Measurements from ENCODE around the gene MTIF3. TPM values are rescaled to one million over a fixed set of nuclear protein-coding genes. Genes with fewer than 3 reads are reported as not detected.

MTIF3 gene
- total RNA-seq, 1 experiment from 2014 or later = 29.9 TPM

DNA sequence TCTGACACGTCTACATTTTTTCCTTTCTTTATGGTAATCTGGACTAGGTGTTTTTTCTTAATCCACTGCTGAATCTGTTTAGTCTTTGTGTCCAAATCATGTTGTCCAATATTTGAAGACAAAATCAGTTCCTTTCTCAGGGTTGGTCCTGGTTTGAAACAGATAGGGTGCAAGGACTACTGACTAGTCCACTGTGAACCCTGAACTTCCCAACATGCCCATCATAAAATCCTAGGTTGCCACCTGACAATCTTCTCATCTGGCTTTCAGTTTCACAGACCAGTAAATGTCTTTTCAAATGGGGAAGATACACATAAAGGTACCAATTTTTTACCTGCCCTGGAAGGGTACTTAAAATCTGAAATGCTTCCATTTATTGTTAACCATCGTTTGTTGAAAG is 13.2 kb downstream of the MTIF3 start:
- H3K36me3 ChIP-seq (replicated peaks; ENCODE audit: control insufficient read depth, insufficient read depth, low read length) = peaks cover 25% of the 10 kb centered on the region
- DNase-seq = no peak
- H3K4me3 ChIP-seq (ENCODE audit: insufficient read depth, low read depth, low read length) = no peak overlapping the region
- H3K27me3 ChIP-seq (ENCODE audit: control insufficient read depth, insufficient read depth, low read length) = no peaks in the 10 kb centered on the region

DNA sequence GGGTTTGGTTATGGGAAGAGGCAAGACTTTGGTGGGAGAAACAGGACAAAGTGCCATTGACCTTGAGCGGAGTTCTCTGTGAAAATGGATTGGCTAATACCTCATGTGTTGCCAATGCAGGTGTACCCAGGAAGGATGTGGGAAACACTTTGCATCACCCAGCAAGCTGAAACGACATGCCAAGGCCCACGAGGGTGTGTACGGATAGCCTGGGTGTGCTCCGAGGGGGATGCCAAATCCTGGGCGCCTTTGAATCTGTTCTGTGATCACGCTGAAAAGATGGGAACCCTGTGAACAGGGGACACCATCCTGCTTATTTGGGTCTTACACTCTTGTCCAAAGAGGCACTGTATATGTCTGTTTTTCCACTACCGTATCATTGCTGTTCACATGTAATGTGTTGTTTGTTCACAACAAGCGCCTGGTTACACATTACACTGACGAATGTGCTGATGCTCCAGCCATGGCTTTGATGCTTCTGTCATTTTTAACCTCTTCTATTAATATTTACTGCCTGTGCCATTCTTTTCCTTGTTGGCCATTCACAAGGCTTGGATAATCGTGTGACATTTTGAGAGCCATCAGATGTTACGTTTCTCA is 17.7 kb downstream of the MTIF3 start:
- no peak for DNase-seq
- Histone ChIP-seq H3K27me3 (ENCODE audit: control insufficient read depth, insufficient read depth, low read length) (no peaks in the 10 kb centered on the region), H3K36me3 (replicated peaks; ENCODE audit: control insufficient read depth, insufficient read depth, low read length) (peaks cover 42% of the 10 kb centered on the region), H3K4me3 (ENCODE audit: insufficient read depth, low read depth, low read length) (no peak overlapping the region)

DNA sequence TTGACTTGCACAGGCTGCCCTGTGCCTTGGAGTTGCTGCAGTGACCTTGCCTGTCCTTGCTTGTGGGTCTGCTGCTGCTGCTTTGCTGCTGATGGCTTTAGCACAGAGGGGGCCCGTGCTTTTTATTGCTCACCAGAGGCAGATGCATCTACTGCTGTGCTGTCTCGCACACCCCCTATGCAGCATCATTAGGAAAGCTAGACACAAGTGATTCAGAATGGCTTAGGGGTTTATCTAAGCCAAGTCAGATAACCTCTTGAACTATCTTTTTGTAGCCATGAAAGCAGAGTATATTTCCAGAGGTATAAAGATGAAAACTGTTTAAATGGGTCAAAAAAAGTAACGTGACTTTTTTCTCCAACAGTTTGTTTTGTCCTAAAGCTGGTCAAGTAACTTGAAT is 18.2 kb downstream of the MTIF3 start:
- H3K27me3 ChIP-seq (ENCODE audit: control insufficient read depth, insufficient read depth, low read length) = no peaks in the 10 kb centered on the region
- peaks cover 42% of the 10 kb centered on the region for H3K36me3 ChIP-seq (replicated peaks; ENCODE audit: control insufficient read depth, insufficient read depth, low read length)
- no peak overlapping the region for H3K4me3 ChIP-seq (ENCODE audit: insufficient read depth, low read depth, low read length)
- DNase-seq = no peak

DNA sequence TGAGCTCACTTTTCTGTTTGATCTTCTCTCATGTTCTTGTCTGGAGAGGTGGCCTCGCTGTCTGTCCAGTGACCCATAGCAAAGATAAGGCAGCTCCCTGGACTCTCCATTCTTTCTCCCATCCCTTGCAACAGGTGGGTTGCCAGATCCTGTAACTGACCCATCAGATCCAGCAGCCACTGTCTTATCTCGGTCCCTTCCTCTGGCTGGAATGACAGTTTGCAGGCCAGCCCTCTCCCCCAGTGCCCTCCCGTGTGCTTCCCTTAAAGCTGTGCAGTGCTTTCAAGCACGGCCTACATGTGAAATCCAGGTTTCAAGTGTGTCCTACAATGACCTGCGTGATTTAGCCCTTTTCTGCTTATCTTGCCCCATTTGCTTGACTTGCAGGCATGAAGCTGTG is 22.2 kb downstream of the MTIF3 start:
- Histone ChIP-seq H3K4me3 (ENCODE audit: insufficient read depth, low read depth, low read length) (no peak overlapping the region), H3K36me3 (replicated peaks; ENCODE audit: control insufficient read depth, insufficient read depth, low read length) (peaks cover 24% of the 10 kb centered on the region)
- DNase-seq = no peak

DNA sequence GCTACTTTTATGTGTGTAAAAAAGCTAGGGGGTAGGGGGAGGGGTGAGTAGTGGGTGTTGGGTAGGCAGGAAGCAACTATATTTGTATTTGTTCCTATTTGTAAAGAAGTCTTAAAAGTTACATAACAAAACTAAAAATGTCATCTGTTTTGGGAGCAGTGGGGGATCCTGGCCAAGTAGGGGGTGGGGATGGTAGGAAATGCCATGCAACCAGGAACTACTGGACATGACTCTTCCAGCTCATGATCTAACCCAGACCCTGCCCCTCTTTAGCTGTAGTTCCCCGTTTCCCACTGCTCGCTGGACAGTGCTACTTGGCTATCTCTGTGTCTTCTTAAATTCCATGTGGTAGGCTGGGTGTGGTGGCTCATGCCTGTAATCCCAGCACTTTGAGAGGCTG is 22.7 kb downstream of the MTIF3 start:
- DNase-seq = no peak

More for the DNA sequence above, 22.2 kb downstream of the MTIF3 start:
- peaks cover 11% of the 10 kb centered on the region for H3K27me3 ChIP-seq (ENCODE audit: control insufficient read depth, insufficient read depth, low read length)

DNA sequence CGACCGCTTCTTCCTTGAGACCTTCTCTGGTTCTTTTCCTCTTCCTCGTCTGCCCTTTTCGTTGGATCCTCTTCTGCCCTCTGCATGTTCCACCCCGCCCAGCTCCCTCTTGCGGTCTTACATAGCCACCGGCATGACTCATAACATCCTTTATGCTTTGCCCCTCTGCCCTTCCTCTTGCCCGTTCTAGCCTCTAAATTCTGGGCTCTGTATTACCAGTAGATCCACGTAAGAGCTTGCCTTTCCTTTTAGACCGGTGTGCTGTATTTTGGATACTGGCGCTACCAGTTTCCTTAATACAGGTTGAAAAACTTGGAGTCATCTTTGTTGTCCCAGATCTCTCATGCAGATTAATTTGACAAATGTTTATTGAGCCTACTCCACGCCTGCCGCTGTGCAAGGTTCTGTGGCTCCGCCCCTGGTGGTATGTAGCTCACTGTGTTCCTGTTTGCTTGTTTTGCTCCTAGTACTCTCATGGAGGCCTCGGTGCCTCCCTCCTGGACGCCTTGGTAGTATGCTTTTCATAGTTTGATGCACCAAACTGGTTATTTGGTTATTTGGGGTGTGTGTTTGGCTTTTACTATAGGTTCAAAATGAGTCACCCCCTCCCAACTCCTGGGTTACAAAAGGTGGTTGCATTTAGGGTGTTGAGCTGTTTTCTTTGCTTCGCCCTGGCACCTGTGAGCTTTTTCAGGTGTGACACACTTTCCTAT is 24.3 kb downstream of the MTIF3 start:
- peak overlapping the region; percentile 79 for H3K4me3 ChIP-seq (ENCODE audit: insufficient read depth, low read depth, low read length)
- DNase-seq = peak; percentile 74
- H3K27me3 ChIP-seq (ENCODE audit: control insufficient read depth, insufficient read depth, low read length) = peaks cover 15% of the 10 kb centered on the region
- peaks cover 10% of the 10 kb centered on the region for H3K36me3 ChIP-seq (replicated peaks; ENCODE audit: control insufficient read depth, insufficient read depth, low read length)

More for the DNA sequence above, 22.7 kb downstream of the MTIF3 start:
- Histone ChIP-seq H3K27me3 (ENCODE audit: control insufficient read depth, insufficient read depth, low read length) (peaks cover 15% of the 10 kb centered on the region), H3K4me3 (ENCODE audit: insufficient read depth, low read depth, low read length) (no peak overlapping the region), H3K36me3 (replicated peaks; ENCODE audit: control insufficient read depth, insufficient read depth, low read length) (peaks cover 23% of the 10 kb centered on the region)

DNA sequence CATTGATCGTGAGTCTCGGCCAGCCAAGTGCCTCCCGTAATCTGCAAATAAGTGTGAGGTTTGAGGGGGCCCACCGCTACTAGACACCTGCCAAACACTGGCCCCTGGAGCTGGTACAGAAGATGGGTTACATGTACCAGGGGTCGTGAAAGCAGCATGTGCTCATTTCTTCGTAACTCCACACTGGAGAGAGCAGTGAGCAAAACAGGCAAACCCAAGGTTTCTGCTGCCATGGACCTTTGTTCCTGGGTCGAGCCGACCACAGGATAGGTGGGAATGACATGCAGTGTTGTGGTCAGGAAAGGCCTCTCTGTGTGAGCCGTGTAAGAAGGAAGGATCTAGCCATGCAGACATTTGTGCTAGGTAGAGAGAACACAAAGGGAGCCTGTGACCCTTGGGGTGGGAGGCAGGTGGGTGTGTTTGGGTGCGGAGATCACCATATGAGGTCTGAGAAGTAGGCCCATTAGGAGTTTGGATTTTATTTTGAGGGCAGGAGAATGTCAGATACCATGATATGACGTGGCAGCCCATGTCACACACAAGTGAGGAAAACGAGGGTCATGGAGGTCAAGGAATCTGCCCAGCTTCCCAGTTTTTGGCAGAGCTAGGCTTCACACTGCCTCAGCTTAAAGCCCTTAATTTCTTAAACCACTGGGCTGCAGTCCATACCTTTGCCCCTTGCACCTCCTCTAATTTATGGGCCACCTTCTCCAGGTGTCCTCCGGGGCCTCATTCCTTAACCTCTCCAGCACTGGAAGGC is 25.0 kb downstream of the MTIF3 start:
- peak overlapping the region; percentile 79 for H3K4me3 ChIP-seq (ENCODE audit: insufficient read depth, low read depth, low read length)
- DNase-seq = no peak
- peaks cover 15% of the 10 kb centered on the region for H3K27me3 ChIP-seq (ENCODE audit: control insufficient read depth, insufficient read depth, low read length)
- H3K36me3 ChIP-seq (replicated peaks; ENCODE audit: control insufficient read depth, insufficient read depth, low read length) = peaks cover 8% of the 10 kb centered on the region

DNA sequence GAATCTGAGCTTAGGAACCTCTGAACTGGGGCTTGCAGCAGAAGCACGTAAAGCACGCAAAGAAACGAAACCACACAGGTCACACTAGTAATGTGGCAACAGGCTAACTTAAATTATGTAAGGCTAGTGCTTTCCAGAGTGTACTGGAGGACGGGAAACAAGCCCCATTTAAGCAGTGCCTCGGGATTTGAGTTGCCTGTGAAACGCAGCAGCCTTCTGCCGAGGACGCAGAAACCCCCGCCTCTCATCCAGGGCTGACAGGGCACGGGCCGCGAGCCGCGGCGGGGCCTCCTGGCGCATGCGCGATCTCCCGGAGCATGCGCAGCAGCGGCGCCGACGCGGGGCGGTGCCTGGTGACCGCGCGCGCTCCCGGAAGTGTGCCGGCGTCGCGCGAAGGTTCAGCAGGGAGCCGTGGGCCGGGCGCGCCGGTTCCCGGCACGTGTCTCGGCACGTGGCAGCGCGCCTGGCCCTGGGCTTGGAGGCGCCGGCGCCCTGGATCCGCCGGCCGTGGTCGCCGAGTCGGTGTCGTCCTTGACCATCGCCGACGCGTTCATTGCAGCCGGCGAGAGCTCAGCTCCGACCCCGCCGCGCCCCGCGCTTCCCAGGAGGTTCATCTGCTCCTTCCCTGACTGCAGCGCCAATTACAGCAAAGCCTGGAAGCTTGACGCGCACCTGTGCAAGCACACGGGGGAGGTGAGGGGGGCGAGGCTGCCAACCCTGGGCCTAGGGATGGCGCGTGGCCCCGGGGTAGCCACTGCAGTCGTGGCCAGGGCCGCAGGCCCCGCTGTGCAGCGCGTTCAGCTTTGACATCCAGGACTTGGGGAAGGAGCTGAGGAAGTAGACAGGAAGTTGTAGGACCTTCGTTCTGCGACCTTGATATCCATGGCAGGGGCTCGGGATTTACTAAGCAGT is 25.9 kb downstream of the MTIF3 start, which contains the start of gene GTF3A:
Gene GTF3A (plus strand): TSS at position 374 of the 912 bp plus-strand sequence.
- H3K4me3 ChIP-seq (ENCODE audit: insufficient read depth, low read depth, low read length) = peak within 1 kb of the TSS; percentile 79

DNA sequence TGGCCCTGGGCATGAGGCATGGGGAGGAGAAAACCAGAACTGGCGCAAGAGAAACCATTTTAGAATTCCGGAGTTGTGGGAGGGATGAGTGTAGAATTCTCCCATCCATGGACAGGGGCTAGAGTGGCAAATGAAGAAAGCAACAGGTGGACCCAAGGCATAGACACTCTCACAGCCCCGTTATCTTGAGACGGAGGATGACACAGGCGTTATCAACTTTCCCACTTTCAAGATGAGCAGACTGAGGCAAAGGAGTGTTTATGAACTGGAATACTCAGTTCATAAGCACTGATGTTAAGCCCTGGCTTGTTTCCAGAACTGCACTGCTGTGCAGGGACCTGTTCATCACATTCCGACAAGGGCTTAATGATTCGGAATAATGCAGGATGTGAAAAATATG is 27.0 kb downstream of the MTIF3 start:
- peaks cover 2% of the 10 kb centered on the region for H3K36me3 ChIP-seq (replicated peaks; ENCODE audit: control insufficient read depth, insufficient read depth, low read length)
- H3K4me3 ChIP-seq (ENCODE audit: insufficient read depth, low read depth, low read length) = no peak overlapping the region
- DNase-seq = no peak

More for the DNA sequence above, 25.9 kb downstream of the MTIF3 start, which contains the start of gene GTF3A:
- Histone ChIP-seq H3K36me3 (replicated peaks; ENCODE audit: control insufficient read depth, insufficient read depth, low read length) (peaks cover 5% of the 10 kb centered on the region), H3K27me3 (ENCODE audit: control insufficient read depth, insufficient read depth, low read length) (peaks cover 15% of the 10 kb centered on the region)
- peak; percentile 97 for DNase-seq

DNA sequence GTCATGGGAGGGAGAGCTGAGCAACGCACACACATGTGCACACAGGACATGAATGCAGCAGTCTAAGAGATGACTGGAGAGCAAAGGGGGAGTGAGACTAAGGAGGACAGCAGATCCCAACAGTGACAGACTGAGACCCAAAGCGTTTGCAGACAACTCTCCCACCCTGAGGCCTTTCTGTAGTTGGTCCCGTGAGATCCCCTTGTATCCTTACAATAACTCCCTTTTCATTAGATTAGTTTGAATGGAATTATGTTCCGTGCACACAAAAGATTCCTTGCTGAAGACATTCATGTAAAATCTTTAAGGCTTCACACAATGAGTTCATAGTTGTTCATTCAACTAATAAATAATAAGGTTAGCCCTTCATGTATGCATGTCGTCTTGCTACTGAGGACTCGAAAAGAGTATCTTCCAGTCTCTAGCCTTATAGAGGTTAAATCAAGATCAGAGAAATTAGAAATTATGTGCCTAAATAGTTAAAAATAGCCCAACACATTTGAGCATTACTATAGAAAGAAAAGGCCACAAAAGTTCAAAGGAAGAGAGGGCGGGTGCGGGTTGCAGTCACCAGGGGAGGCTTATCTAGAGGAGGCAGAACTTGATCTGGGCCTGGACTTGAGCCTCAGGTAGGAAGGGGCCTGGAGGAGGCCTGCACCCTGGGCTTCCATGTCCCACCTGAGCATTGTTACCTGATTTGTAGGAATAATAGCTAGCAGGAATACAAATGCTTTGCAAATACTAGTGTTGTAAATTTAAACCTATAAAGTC is 29.1 kb downstream of the MTIF3 start:
- Histone ChIP-seq H3K4me3 (ENCODE audit: insufficient read depth, low read depth, low read length) (no peak overlapping the region), H3K36me3 (replicated peaks; ENCODE audit: control insufficient read depth, insufficient read depth, low read length) (no peaks in the 10 kb centered on the region), H3K27me3 (ENCODE audit: control insufficient read depth, insufficient read depth, low read length) (peaks cover 15% of the 10 kb centered on the region)
- DNase-seq = no peak

More for the DNA sequence above, 27.0 kb downstream of the MTIF3 start:
- peaks cover 15% of the 10 kb centered on the region for H3K27me3 ChIP-seq (ENCODE audit: control insufficient read depth, insufficient read depth, low read length)

DNA sequence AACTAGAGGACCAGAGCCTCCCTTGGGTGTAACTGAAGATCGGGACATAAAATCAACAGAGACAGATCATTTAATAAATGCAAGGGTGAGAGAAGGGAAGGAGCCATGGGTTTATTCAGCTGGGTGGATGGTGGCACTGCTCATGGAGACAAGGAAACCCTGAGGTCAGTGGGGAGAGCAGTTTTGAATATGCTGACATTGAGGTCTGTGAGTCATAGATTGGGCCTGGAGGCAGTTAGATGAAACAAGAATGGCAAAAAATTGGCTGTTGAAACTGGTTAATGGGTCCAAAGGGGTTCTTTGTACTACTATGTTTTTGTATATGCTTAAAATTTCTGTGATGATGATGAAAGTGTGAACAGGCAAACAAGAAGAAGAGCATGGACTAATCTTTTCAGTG is 31.0 kb downstream of the MTIF3 start:
- Histone ChIP-seq H3K4me3 (ENCODE audit: insufficient read depth, low read depth, low read length) (no peak overlapping the region), H3K27me3 (ENCODE audit: control insufficient read depth, insufficient read depth, low read length) (peaks cover 15% of the 10 kb centered on the region), H3K36me3 (replicated peaks; ENCODE audit: control insufficient read depth, insufficient read depth, low read length) (no peaks in the 10 kb centered on the region)
- DNase-seq = no peak

DNA sequence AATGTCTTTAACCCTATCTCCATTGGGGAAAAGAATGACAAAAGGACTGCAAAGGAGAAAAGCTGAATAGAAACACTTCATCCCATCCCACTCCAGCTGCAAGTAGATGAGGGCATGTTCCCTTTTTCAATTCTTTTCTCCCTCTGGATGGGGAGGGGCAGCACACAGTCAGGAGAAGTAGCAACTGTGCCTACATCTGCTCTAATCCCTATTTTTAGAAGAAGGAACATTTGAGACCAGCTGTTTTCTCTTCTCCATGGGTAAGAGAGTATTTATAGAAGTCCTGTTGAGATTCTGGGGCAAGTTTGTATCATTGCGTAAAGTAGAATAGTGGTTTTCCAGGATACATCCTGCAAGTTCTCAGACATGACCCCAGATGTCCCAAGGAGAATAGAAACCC is 35.2 kb downstream of the MTIF3 start:
- Histone ChIP-seq H3K4me3 (ENCODE audit: insufficient read depth, low read depth, low read length) (no peak overlapping the region), H3K36me3 (replicated peaks; ENCODE audit: control insufficient read depth, insufficient read depth, low read length) (no peaks in the 10 kb centered on the region), H3K27me3 (ENCODE audit: control insufficient read depth, insufficient read depth, low read length) (no peaks in the 10 kb centered on the region)
- no peak for DNase-seq

DNA sequence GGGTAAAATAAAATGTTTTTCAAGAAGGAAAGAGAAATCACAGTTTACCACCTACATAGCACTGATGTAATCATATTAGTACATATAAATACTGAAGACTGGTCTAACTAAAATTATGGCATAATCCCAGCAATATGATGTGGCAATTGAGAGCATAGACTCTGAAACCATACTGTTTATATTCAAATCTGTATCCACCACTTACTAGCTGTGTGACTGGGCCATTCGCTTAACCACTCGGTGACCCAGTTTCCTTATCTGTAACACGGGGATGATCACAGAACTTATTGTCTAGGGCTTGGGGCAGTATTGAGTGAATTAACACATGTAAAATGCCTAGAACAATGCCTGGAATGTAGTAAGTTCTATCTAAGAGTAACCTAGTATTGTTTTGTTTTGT is 39.0 kb downstream of the MTIF3 start:
- no peak for DNase-seq
- no peaks in the 10 kb centered on the region for H3K36me3 ChIP-seq (replicated peaks; ENCODE audit: control insufficient read depth, insufficient read depth, low read length)
- H3K4me3 ChIP-seq (ENCODE audit: insufficient read depth, low read depth, low read length) = no peak overlapping the region
- H3K27me3 ChIP-seq (ENCODE audit: control insufficient read depth, insufficient read depth, low read length) = no peaks in the 10 kb centered on the region

Measured in H7 (cell line).